Heart left ventricle (tissue), 16 donors: Measurements from ENCODE around the gene DNAJB1. TPM values are rescaled to one million over a fixed set of nuclear protein-coding genes. Genes with fewer than 3 reads are reported as not detected.
A peak's percentile ranks its signal among the peaks of the same experiment; 100 is the strongest.

ENCODE experiments used
- ATAC-seq, 4 donors: fragments of 200-7000 bp; cut with Tn5 transposase; one replicate each; pipeline ENCODE4 v1.9.1; 2020 to 2022; ENCODE audit warnings: moderate library complexity in 4 of 4, mild to moderate bottlenecking in 3 of 4, moderate number of reproducible peaks in 1 of 4
- DNase-seq, 5 donors: peaks; one replicate each; pipeline ENCODE4 v3.0.0-alpha.2; 2020
- H3K27ac ChIP-seq, 12 donors: fragments of 200-600 bp; sonication (generic) in 4 of 12; one replicate each; pipeline versions ENCODE4 v1.5.0 to v1.8.0; 2016 to 2022; ENCODE audit warnings: mild to moderate bottlenecking in 2 of 12
- H3K27me3 ChIP-seq, 9 donors: fragments of 200-600 bp; sonication (generic) in 2 of 9; one replicate each; pipeline versions ENCODE4 v1.5.1 to v1.8.0; 2016 to 2022; ENCODE audit warnings: mild to moderate bottlenecking in 3 of 9
- H3K36me3 ChIP-seq, 9 donors: fragments of 200-600 bp; sonication (generic) in 2 of 9; one replicate each; pipeline versions ENCODE4 v1.5.0 to v1.8.0; 2018 to 2022; ENCODE audit warnings: mild to moderate bottlenecking in 2 of 9
- H3K4me1 ChIP-seq, 12 donors: fragments of 200-600 bp; sonication (generic) in 4 of 12; one replicate each; pipeline versions ENCODE4 v1.5.0 to v1.8.0; 2016 to 2022; ENCODE audit warnings: mild to moderate bottlenecking in 3 of 12
- H3K4me3 ChIP-seq, 12 donors: fragments of 200-600 bp; sonication (generic) in 4 of 12; one replicate each; pipeline versions ENCODE4 v1.5.0 to v1.8.0; 2017 to 2022; ENCODE audit warnings: mild to moderate bottlenecking in 9 of 12, moderate library complexity in 4 of 12
- H3K9me3 ChIP-seq, 12 donors: fragments of 200-600 bp; sonication (generic) in 4 of 12; one replicate each; pipeline versions ENCODE4 v1.5.0 to v1.8.0; 2016 to 2022; ENCODE audit warnings: mild to moderate bottlenecking in 1 of 12
- CTCF ChIP-seq, 12 donors: fragments of 200-600 bp; sonication (generic) in 4 of 12; IDR thresholded peaks; one replicate each; pipeline versions ENCODE4 v1.5.0 to v1.8.0; 2018 to 2022; ENCODE audit warnings: antibody characterized with exemption in 12 of 12, mild to moderate bottlenecking in 5 of 12
- POLR2A ChIP-seq, 2 donors: fragments of 450-650 bp; IDR thresholded peaks; one replicate each; pipeline ENCODE4 v1.6.1; 2017; ENCODE audit warnings: antibody characterized with exemption in 2 of 2, mild to moderate bottlenecking in 2 of 2, moderate library complexity in 2 of 2
- WGBS, 4 donors: extraction: QIAGEN DNeasy Blood & Tissue Kit in 2 of 4; methylation state at CpG; one replicate each; pipeline versions ENCODE4 v1.1.5 to v1.1.7; 2013 to 2018; 5-methylcytosine and 5-hydroxymethylcytosine counted together
- intact Hi-C, 10 donors: fragments of 100-400 bp; cut with DNase I; formaldehyde crosslinking; loops; one replicate each; pipeline versions ENCODE4 v1.11.1 to v1.14.2; 2022
- polyA plus RNA-seq, 2 donors: library from polyadenylated mRNA; stranded (reverse); fragments of 200-250 nt; gene quantifications; one replicate each; pipeline ENCODE4 v1.2.3, GENCODE V29; 2013
- total RNA-seq, 9 donors: library from RNA; depleted of rRNA in 2 of 9; stranded (reverse); fragments of >200 nt in 2 of 9; fragmentation: NEBNext Ultra II Directional in 3 of 9; extraction: Animal tissue kit (Norgen Biotek cat#: 25700) in 3 of 9; gene quantifications; one replicate each; pipeline versions ENCODE4 v1.1.0 to v1.2.4, GENCODE V29; 2016 to 2023
- donor health status: ischemic (EF 13 %, LVEDD 7.1; RV severe dilation, severe dysfunction).
- donor health status: healthy with polysubstance abuse.
- donor health status: DM: no; HTN: yes; CAD: no.
- donor health status: DM: no; HTN: no; CAD: no.
- donor health status: ischemic (EF 25% LVEDD 6.9; RV normal size, moderate dysfunction).
- donor health status: ischemic (EF 25% LVEDD 5.7; RV mildly dilated, moderate dysfunction).
- donor health status: healthy.
- donor health status: DM: yes; HTN: yes; CAD: no.
- donor health status: ischemic (EF 35%, LVEDD 5.7; RV mildly dilated, moderate dysfunction).
- donor health status: nonischemic (EF 11% LVEDD 7.7; RV severe dilation, severe dysfunction).
- donor health status: DM: yes; HTN: yes; CAD: no.
- donor health status: PGD.
- donor health status: ischemic (EF 29% LVEDD 5.4; RV normal size, mild dysfunction).
- donor health status: nonischemic (EF 23%, LVEDD 6.1; RV moderate dilation, normal function).

Gene DNAJB1
- total and polyA plus RNA-seq, 11 donors, result 27.5 to 70.6 (median 44.8) TPM

- H3K4me3 ChIP-seq, result peak within 1 kb of the TSS; percentile 64 to 96 (median 91)
- H3K9me3 ChIP-seq, result no peaks in the 10 kb centered on the region
- peak within 1 kb of the TSS in 11 of 12 donors; percentile 56 to 88 (median 75) for H3K27ac ChIP-seq
- peaks cover 0 to 14% (median 10%) of the 10 kb centered on the region in 9 donors for H3K36me3 ChIP-seq
- intact Hi-C loops, result loop anchor here in 2 of 10 donors (2.0 to 10.0 kb wide), 2 partner anchors 21 to 361 kb away; partner anchors contain the start of gene ASF1B (in 1 of the 2)
- peak in 1 of 2 donors; percentile 53 for TF ChIP-seq POLR2A (IDR thresholded peaks at IDR 0.05)
- no peak for TF ChIP-seq CTCF (IDR thresholded peaks at IDR 0.05)
- DNase-seq (peak; percentile 97 to 98 (median 98)), ATAC-seq (peak; percentile 97 to 99 (median 98))
- 2 to 12% (median 4%) methylated on average over 21 to 71 of the region's 71 CpGs for WGBS, 4 donors
- H3K27me3 ChIP-seq, result no peaks in the 10 kb centered on the region
- H3K4me1 ChIP-seq, result peaks cover 5 to 33% (median 22%) of the 10 kb centered on the region in 12 donors
Observed at GRCh38 chr19:14496029-14496833, 22.0 kb downstream of the DNAJB1 start, which contains the start of gene GIPC1. GIPC1 (minus strand) TSS chr19:14496127; CDS start chr19:14482976, 13,151 bp downstream.

- Histone ChIP-seq H3K9me3 (no peaks in the 10 kb centered on the region), H3K4me3 (peak overlapping the region; percentile 64 to 96 (median 91)), H3K27ac (peak overlapping the region in 11 of 12 donors; percentile 24 to 88 (median 75)), H3K36me3 (peaks cover 0 to 20% (median 14%) of the 10 kb centered on the region in 9 donors), H3K27me3 (no peaks in the 10 kb centered on the region), H3K4me1 (peaks cover 5 to 33% (median 22%) of the 10 kb centered on the region in 12 donors)
- intact Hi-C loops, result loop anchor here in 2 of 10 donors (2.0 to 10.0 kb wide), 2 partner anchors 21 to 361 kb away; partner anchors contain the start of gene ASF1B (in 1 of the 2)
- TF ChIP-seq POLR2A (IDR thresholded peaks at IDR 0.05) (no peak), CTCF (IDR thresholded peaks at IDR 0.05) (no peak)
- ATAC-seq (peak in 2 of 4 donors; percentile 1 to 2), DNase-seq (no peak)
- 0 to 3% (median 0%) methylated on average over 7 to 28 of the region's 28 CpGs for WGBS, 4 donors
Observed at GRCh38 chr19:14495672-14496028, 22.5 kb downstream of the DNAJB1 start.

GRCh38 chr19:14494910-14495671 is 23.1 kb downstream of the DNAJB1 start:
- ATAC-seq (no peak), DNase-seq (no peak)
- H3K27me3 ChIP-seq, result no peaks in the 10 kb centered on the region
- H3K9me3 ChIP-seq, result no peaks in the 10 kb centered on the region
- H3K36me3 ChIP-seq, result peaks cover 0 to 25% (median 18%) of the 10 kb centered on the region in 9 donors
- peaks cover 5 to 33% (median 22%) of the 10 kb centered on the region in 12 donors for H3K4me1 ChIP-seq
- peak overlapping the region; percentile 64 to 96 (median 91) for H3K4me3 ChIP-seq
- no peak for TF ChIP-seq CTCF (IDR thresholded peaks at IDR 0.05)
- TF ChIP-seq POLR2A (IDR thresholded peaks at IDR 0.05), result no peak
- WGBS, 4 donors, result 22 to 33% (median 31%) methylated on average over 13 to 14 of the region's 14 CpGs
- intact Hi-C loops, result loop anchor here in 1 of 10 donors (10.0 kb wide), 1 partner anchor 360 kb away; the partner anchor contains the start of gene ASF1B
- H3K27ac ChIP-seq, result peak overlapping the region in 10 of 12 donors; percentile 24 to 88 (median 76)
